SU-DHL-6 (cell line): Measurements from ENCODE around the gene PAAF1.

Experiments
- EZH2phosphoT487 ChIP-seq: fragments of 200-600 bp; sonication (generic), shearing (Covaris generic); conservative IDR thresholded peaks from 2 replicates; pipeline ENCODE4 v1.6.1; 2018; ENCODE audit warnings: mild to moderate bottlenecking, antibody characterized with exemption, low read length, moderate library complexity, mixed read lengths
- TF ChIP-seq, protein P1 (sequence below): fragments of 200-600 bp; sonication (generic); IDR thresholded peaks from one replicate; pipeline ENCODE4 v1.5.1; 2017; ENCODE audit warnings: antibody characterized with exemption, mild to moderate bottlenecking, low read length, moderate library complexity; ENCODE audit not compliant: insufficient read depth, poor library complexity, severe bottlenecking

DNA sequence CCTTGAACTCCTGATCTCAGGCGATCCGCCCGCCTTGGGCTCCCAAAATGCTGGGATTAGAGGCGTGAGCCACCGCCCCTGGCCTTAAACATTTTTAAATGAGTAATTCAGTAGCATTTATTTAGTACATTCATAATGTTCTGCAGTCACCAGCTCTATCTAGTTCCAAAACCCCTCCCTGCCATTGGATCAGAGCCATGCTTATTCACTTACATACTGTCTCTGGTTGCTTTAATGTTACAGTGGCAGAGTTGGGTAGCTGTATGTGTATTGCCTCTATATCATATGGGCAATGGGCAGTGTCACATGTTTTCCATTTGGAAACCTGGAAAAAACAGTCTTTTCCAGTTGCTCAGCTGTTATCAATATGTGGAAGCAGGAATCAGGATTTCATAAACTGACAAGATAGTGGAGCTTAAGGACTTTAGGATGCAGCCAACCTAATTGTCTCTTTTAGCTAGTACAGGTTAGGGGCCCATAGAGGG is 10.7 kb upstream of the PAAF1 start:
- no peak for TF ChIP-seq EZH2phosphoT487
- TF ChIP-seq, protein P1, sequence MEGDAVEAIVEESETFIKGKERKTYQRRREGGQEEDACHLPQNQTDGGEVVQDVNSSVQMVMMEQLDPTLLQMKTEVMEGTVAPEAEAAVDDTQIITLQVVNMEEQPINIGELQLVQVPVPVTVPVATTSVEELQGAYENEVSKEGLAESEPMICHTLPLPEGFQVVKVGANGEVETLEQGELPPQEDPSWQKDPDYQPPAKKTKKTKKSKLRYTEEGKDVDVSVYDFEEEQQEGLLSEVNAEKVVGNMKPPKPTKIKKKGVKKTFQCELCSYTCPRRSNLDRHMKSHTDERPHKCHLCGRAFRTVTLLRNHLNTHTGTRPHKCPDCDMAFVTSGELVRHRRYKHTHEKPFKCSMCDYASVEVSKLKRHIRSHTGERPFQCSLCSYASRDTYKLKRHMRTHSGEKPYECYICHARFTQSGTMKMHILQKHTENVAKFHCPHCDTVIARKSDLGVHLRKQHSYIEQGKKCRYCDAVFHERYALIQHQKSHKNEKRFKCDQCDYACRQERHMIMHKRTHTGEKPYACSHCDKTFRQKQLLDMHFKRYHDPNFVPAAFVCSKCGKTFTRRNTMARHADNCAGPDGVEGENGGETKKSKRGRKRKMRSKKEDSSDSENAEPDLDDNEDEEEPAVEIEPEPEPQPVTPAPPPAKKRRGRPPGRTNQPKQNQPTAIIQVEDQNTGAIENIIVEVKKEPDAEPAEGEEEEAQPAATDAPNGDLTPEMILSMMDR: no peak
